Mammary epithelial cell (primary cell): ENCODE results near the gene METAP1D.

Source experiments
- CTCF ChIP-seq, 2 donors: IDR thresholded peaks in 1 of 2; conservative IDR thresholded peaks in 1 of 2; 2 replicates each; pipeline ENCODE4 v1.5.1; 2011 to 2012; ENCODE audit warnings: inconsistent platforms in 2 of 2, low read length in 2 of 2, mild to moderate bottlenecking in 2 of 2, control low read depth in 1 of 2, low read depth in 1 of 2; ENCODE audit not compliant: insufficient read depth in 1 of 2; ENCODE audit errors: extremely low read depth in 1 of 2
- EZH2 ChIP-seq: IDR thresholded peaks from 2 replicates; pipeline ENCODE4 v1.6.1; 2012; ENCODE audit warnings: low read length, inconsistent platforms, borderline replicate concordance

- TF ChIP-seq CTCF (conservative IDR thresholded peaks at IDR 0.05 in 1 of 2, IDR thresholded peaks at IDR 0.05 in 1 of 2; ENCODE audit: extremely low read depth in 1 of 2, insufficient read depth in 1 of 2, low read depth in 1 of 2, low read length in 2 of 2) (no peak), EZH2 (no peak)
Observed at GRCh38 chr2:172093416-172094293, 93.9 kb downstream of the METAP1D start.
